NCI-H82 treated with DMSO at 0.1 percent for 48 hours (cell line): ENCODE results near the gene UPK2.
A peak's percentile ranks its signal among the peaks of the same experiment; 100 is the strongest.

Source experiments
- DNase-seq: peaks from one replicate; lab custom pipeline; 2025; ENCODE audit not compliant: unreplicated experiment; lab: John Stamatoyannopoulos, UW

The UPK2 gene

GRCh38 chr11:118956094-118956846 lies at the start of gene UPK2:
UPK2 (plus strand) TSS chr11:118956298; CDS start chr11:118956351, 53 bp downstream.
- DNase-seq: peak; percentile 25

GRCh38 chr11:118907051-118908042 lies 48.8 kb upstream of the UPK2 start:
- peak; percentile 65 for DNase-seq

GRCh38 chr11:118908264-118908663 lies 47.8 kb upstream of the UPK2 start:
- no peak for DNase-seq

- peak; percentile 91 for DNase-seq
Observed at GRCh38 chr11:118908901-118909618, 47.0 kb upstream of the UPK2 start.

- DNase-seq: no peak
Observed at GRCh38 chr11:118909619-118910308, 46.3 kb upstream of the UPK2 start.

GRCh38 chr11:118910309-118911112 lies 45.6 kb upstream of the UPK2 start:
- no peak for DNase-seq

GRCh38 chr11:118911113-118911879 lies 44.8 kb upstream of the UPK2 start:
- DNase-seq: no peak

GRCh38 chr11:118911880-118912741 lies 44.0 kb upstream of the UPK2 start:
- DNase-seq: no peak

- no peak for DNase-seq
Observed at GRCh38 chr11:118912742-118913410, 43.2 kb upstream of the UPK2 start.

- DNase-seq: no peak
Observed at GRCh38 chr11:118913411-118914125, 42.5 kb upstream of the UPK2 start.

GRCh38 chr11:118914178-118914918 lies 41.8 kb upstream of the UPK2 start:
- DNase-seq: no peak

GRCh38 chr11:118914987-118915386 lies 41.1 kb upstream of the UPK2 start:
- no peak for DNase-seq

GRCh38 chr11:118915396-118915795 lies 40.7 kb upstream of the UPK2 start:
- no peak for DNase-seq

- DNase-seq: no peak
Observed at GRCh38 chr11:118915941-118916841, 39.9 kb upstream of the UPK2 start.

- no peak for DNase-seq
Observed at GRCh38 chr11:118916842-118917388, 39.2 kb upstream of the UPK2 start.
